Activated naive CD8-positive, alpha-beta T cell (primary cell): ENCODE data around the gene PTGER2.
A peak's percentile ranks its signal among the peaks of the same experiment; 100 is the strongest.

Experiments
- H3K27ac Mint-ChIP-seq: one replicate; pipeline ENCODE4 v1.8.0; 2021; ENCODE audit warnings: mixed read lengths
- H3K27me3 Mint-ChIP-seq: one replicate; pipeline ENCODE4 v1.8.0; 2021; ENCODE audit warnings: mixed read lengths
- H3K36me3 Mint-ChIP-seq: one replicate; pipeline ENCODE4 v1.8.0; 2021; ENCODE audit warnings: mixed read lengths
- H3K4me1 Mint-ChIP-seq: one replicate; pipeline ENCODE4 v1.8.0; 2021; ENCODE audit warnings: low read depth, mixed read lengths
- H3K4me3 Mint-ChIP-seq: one replicate; pipeline ENCODE4 v1.8.0; 2021; ENCODE audit warnings: mild to moderate bottlenecking, mixed read lengths
- H3K9me3 Mint-ChIP-seq: one replicate; pipeline ENCODE4 v1.8.0; 2021; ENCODE audit warnings: low read depth, mixed read lengths

Gene PTGER2

GRCh38 chr14:52286661-52287649 is 27.2 kb upstream of the PTGER2 start:
- no peaks in the 10 kb centered on the region for H3K27me3 Mint-ChIP-seq
- no peaks in the 10 kb centered on the region for H3K9me3 Mint-ChIP-seq
- peaks cover 31% of the 10 kb centered on the region for H3K4me1 Mint-ChIP-seq
- peak overlapping the region; percentile 18 for H3K27ac Mint-ChIP-seq
- H3K36me3 Mint-ChIP-seq, result no peaks in the 10 kb centered on the region
- H3K4me3 Mint-ChIP-seq, result peak overlapping the region; percentile 66

- H3K36me3 Mint-ChIP-seq, result no peaks in the 10 kb centered on the region
- peaks cover 20% of the 10 kb centered on the region for H3K4me1 Mint-ChIP-seq
- no peak overlapping the region for H3K4me3 Mint-ChIP-seq
Observed at GRCh38 chr14:52296378-52296777, 17.7 kb upstream of the PTGER2 start.

GRCh38 chr14:52298795-52299194 is 15.3 kb upstream of the PTGER2 start:
- Mint-ChIP-seq H3K9me3 (no peaks in the 10 kb centered on the region), H3K4me3 (no peak overlapping the region), H3K27me3 (no peaks in the 10 kb centered on the region), H3K27ac (no peak overlapping the region), H3K36me3 (peaks cover 2% of the 10 kb centered on the region), H3K4me1 (peaks cover 31% of the 10 kb centered on the region)

More at GRCh38 chr14:52296378-52296777, 17.7 kb upstream of the PTGER2 start:
- Mint-ChIP-seq H3K9me3 (no peaks in the 10 kb centered on the region), H3K27me3 (no peaks in the 10 kb centered on the region), H3K27ac (no peak overlapping the region)

GRCh38 chr14:52299692-52300278 is 14.3 kb upstream of the PTGER2 start:
- no peaks in the 10 kb centered on the region for H3K27me3 Mint-ChIP-seq
- no peak overlapping the region for H3K4me3 Mint-ChIP-seq
- H3K36me3 Mint-ChIP-seq, result peaks cover 5% of the 10 kb centered on the region
- no peak overlapping the region for H3K27ac Mint-ChIP-seq
- H3K4me1 Mint-ChIP-seq, result peaks cover 39% of the 10 kb centered on the region
- H3K9me3 Mint-ChIP-seq, result no peaks in the 10 kb centered on the region

GRCh38 chr14:52303236-52303635 is 10.9 kb upstream of the PTGER2 start:
- Mint-ChIP-seq H3K9me3 (no peaks in the 10 kb centered on the region), H3K4me1 (peaks cover 53% of the 10 kb centered on the region), H3K27ac (no peak overlapping the region)

GRCh38 chr14:52304248-52304904 is 9.7 kb upstream of the PTGER2 start:
- Mint-ChIP-seq H3K36me3 (peaks cover 5% of the 10 kb centered on the region), H3K9me3 (no peaks in the 10 kb centered on the region), H3K4me1 (peaks cover 56% of the 10 kb centered on the region), H3K4me3 (no peak overlapping the region), H3K27ac (no peak overlapping the region), H3K27me3 (no peaks in the 10 kb centered on the region)

More at GRCh38 chr14:52303236-52303635, 10.9 kb upstream of the PTGER2 start:
- H3K4me3 Mint-ChIP-seq, result no peak overlapping the region
- H3K36me3 Mint-ChIP-seq, result peaks cover 5% of the 10 kb centered on the region
- H3K27me3 Mint-ChIP-seq, result no peaks in the 10 kb centered on the region

GRCh38 chr14:52305014-52305413 is 9.1 kb upstream of the PTGER2 start:
- H3K27me3 Mint-ChIP-seq, result no peaks in the 10 kb centered on the region
- peaks cover 5% of the 10 kb centered on the region for H3K36me3 Mint-ChIP-seq
- peaks cover 57% of the 10 kb centered on the region for H3K4me1 Mint-ChIP-seq
- no peak overlapping the region for H3K4me3 Mint-ChIP-seq
- H3K9me3 Mint-ChIP-seq, result no peaks in the 10 kb centered on the region
- no peak overlapping the region for H3K27ac Mint-ChIP-seq

GRCh38 chr14:52307376-52307775 is 6.7 kb upstream of the PTGER2 start:
- Mint-ChIP-seq H3K4me1 (peaks cover 64% of the 10 kb centered on the region), H3K9me3 (no peaks in the 10 kb centered on the region), H3K4me3 (no peak overlapping the region), H3K36me3 (peaks cover 8% of the 10 kb centered on the region), H3K27ac (peak overlapping the region; percentile 55), H3K27me3 (no peaks in the 10 kb centered on the region)

- H3K27ac Mint-ChIP-seq, result peak overlapping the region; percentile 55
Observed at GRCh38 chr14:52307905-52308304, 6.2 kb upstream of the PTGER2 start.

GRCh38 chr14:52310541-52310940 is 3.6 kb upstream of the PTGER2 start:
- H3K36me3 Mint-ChIP-seq, result peaks cover 5% of the 10 kb centered on the region
- no peak overlapping the region for H3K4me3 Mint-ChIP-seq
- H3K4me1 Mint-ChIP-seq, result peaks cover 73% of the 10 kb centered on the region
- no peaks in the 10 kb centered on the region for H3K9me3 Mint-ChIP-seq
- no peaks in the 10 kb centered on the region for H3K27me3 Mint-ChIP-seq
- H3K27ac Mint-ChIP-seq, result peak overlapping the region; percentile 46

More at GRCh38 chr14:52307905-52308304, 6.2 kb upstream of the PTGER2 start:
- Mint-ChIP-seq H3K27me3 (no peaks in the 10 kb centered on the region), H3K36me3 (peaks cover 8% of the 10 kb centered on the region), H3K4me3 (no peak overlapping the region), H3K4me1 (peaks cover 65% of the 10 kb centered on the region), H3K9me3 (no peaks in the 10 kb centered on the region)

- H3K4me1 Mint-ChIP-seq, result peaks cover 84% of the 10 kb centered on the region
- H3K4me3 Mint-ChIP-seq, result peak overlapping the region; percentile 99
- peak overlapping the region; percentile 81 for H3K27ac Mint-ChIP-seq
Observed at GRCh38 chr14:52312931-52313355, 1.2 kb upstream of the PTGER2 start.

GRCh38 chr14:52313462-52313861 is 650 bp upstream of the PTGER2 start:
- Mint-ChIP-seq H3K27ac (peak overlapping the region; percentile 81), H3K27me3 (no peaks in the 10 kb centered on the region), H3K36me3 (peaks cover 5% of the 10 kb centered on the region), H3K4me3 (peak overlapping the region; percentile 99), H3K4me1 (peaks cover 83% of the 10 kb centered on the region), H3K9me3 (no peaks in the 10 kb centered on the region)

More at GRCh38 chr14:52312931-52313355, 1.2 kb upstream of the PTGER2 start:
- Mint-ChIP-seq H3K9me3 (no peaks in the 10 kb centered on the region), H3K36me3 (peaks cover 5% of the 10 kb centered on the region), H3K27me3 (no peaks in the 10 kb centered on the region)

GRCh38 chr14:52314595-52315354 is 663 bp downstream of the PTGER2 start:
- H3K27me3 Mint-ChIP-seq, result no peaks in the 10 kb centered on the region
- H3K4me1 Mint-ChIP-seq, result peaks cover 90% of the 10 kb centered on the region
- peak overlapping the region; percentile 99 for H3K4me3 Mint-ChIP-seq
- peak overlapping the region; percentile 98 for H3K27ac Mint-ChIP-seq
- H3K36me3 Mint-ChIP-seq, result peaks cover 12% of the 10 kb centered on the region
- H3K9me3 Mint-ChIP-seq, result no peaks in the 10 kb centered on the region

- no peaks in the 10 kb centered on the region for H3K27me3 Mint-ChIP-seq
- peak overlapping the region; percentile 98 for H3K27ac Mint-ChIP-seq
- peaks cover 91% of the 10 kb centered on the region for H3K4me1 Mint-ChIP-seq
- peak overlapping the region; percentile 99 for H3K4me3 Mint-ChIP-seq
- peaks cover 14% of the 10 kb centered on the region for H3K36me3 Mint-ChIP-seq
- no peaks in the 10 kb centered on the region for H3K9me3 Mint-ChIP-seq
Observed at GRCh38 chr14:52315355-52315718, 1.2 kb downstream of the PTGER2 start.
